ENCODE data around the gene CDCP2. TPM values are rescaled to one million over a fixed set of nuclear protein-coding genes. Genes with fewer than 3 reads are reported as not detected.
A peak's percentile ranks its signal among the peaks of the same experiment; 100 is the strongest.

CDCP2 gene
- total and polyA plus RNA-seq, 3 donors from 2014 or later: 0.06 to 0.24 (median 0.20) TPM

GRCh38 chr1:54126271-54126815 lies 26.5 kb downstream of the CDCP2 start:
- 83 to 88% methylated on average over 3 of the region's 3 CpGs for WGBS, 2 donors
- no peaks in the 10 kb centered on the region for H3K36me3 ChIP-seq (ENCODE audit: low read depth, missing control alignments)
- no peak for DNase-seq
- H3K27me3 ChIP-seq: no peaks in the 10 kb centered on the region
- no peak for TF ChIP-seq POLR2A (IDR thresholded peaks at IDR 0.05)
- TF ChIP-seq, protein P1, sequence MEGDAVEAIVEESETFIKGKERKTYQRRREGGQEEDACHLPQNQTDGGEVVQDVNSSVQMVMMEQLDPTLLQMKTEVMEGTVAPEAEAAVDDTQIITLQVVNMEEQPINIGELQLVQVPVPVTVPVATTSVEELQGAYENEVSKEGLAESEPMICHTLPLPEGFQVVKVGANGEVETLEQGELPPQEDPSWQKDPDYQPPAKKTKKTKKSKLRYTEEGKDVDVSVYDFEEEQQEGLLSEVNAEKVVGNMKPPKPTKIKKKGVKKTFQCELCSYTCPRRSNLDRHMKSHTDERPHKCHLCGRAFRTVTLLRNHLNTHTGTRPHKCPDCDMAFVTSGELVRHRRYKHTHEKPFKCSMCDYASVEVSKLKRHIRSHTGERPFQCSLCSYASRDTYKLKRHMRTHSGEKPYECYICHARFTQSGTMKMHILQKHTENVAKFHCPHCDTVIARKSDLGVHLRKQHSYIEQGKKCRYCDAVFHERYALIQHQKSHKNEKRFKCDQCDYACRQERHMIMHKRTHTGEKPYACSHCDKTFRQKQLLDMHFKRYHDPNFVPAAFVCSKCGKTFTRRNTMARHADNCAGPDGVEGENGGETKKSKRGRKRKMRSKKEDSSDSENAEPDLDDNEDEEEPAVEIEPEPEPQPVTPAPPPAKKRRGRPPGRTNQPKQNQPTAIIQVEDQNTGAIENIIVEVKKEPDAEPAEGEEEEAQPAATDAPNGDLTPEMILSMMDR (IDR thresholded peaks at IDR 0.05): no peak
- no peak overlapping the region for H3K4me3 ChIP-seq
- H3K9me3 ChIP-seq: no peaks in the 10 kb centered on the region
- peaks cover 8% of the 10 kb centered on the region for H3K4me1 ChIP-seq
- intact Hi-C loops (cut with DNase I; ENCODE audit: low total_unique reads): loop anchor here (10.0 kb wide), 2 partner anchors 278 to 358 kb away; partner anchors contain the start of gene SSBP3
- H3K27ac ChIP-seq: no peak overlapping the region

DNA sequence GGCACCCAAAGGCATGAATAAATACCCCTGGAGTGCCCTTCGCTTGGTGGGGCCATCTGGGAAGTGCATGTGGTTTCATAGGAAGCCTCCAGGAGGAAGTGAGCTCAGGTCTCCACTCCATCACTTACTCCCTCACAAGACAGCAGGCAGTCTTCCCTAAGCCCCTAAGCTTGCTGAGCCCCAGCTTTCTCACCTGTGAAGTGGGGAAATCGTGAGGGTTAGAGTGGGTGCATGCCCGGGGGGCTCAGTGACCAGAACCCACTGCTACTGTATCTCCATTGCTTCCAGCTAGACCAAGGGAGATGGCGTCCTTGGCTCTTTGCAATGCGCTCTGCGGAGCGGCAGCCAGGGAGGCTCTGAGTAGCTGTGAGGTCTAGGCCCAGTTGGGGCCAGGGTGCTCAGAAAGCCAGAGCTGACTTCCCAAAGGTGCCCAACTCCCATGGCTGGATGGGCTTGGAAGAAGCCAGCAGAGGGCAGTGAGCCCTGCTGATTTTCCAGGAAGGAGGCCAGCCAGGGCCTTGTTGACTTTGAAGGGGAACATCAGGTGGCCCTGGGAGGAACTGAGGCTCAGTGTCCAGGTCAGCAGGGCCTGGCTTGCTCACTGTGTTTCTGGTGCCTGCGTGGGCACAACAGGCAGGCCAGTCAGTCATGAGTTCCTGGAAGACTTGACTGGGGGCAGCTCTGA lies 27.3 kb downstream of the CDCP2 start:
- Histone ChIP-seq H3K4me3 (no peak overlapping the region), H3K4me1 (peaks cover 12% of the 10 kb centered on the region), H3K27me3 (no peaks in the 10 kb centered on the region), H3K36me3 (ENCODE audit: low read depth, missing control alignments) (no peaks in the 10 kb centered on the region), H3K9me3 (no peaks in the 10 kb centered on the region), H3K27ac (no peak overlapping the region)
- peak; percentile 57 for DNase-seq
- no peak for TF ChIP-seq POLR2A (IDR thresholded peaks at IDR 0.05)
- TF ChIP-seq, protein P1 (IDR thresholded peaks at IDR 0.05): peak in 1 of 3 experiments; percentile 2
- WGBS, 2 donors: 61 to 85% methylated on average over 3 to 8 of the region's 8 CpGs
- intact Hi-C loops (cut with DNase I; ENCODE audit: low total_unique reads): loop anchor here (10.0 kb wide), 2 partner anchors 279 to 359 kb away; partner anchors contain the start of gene SSBP3

DNA sequence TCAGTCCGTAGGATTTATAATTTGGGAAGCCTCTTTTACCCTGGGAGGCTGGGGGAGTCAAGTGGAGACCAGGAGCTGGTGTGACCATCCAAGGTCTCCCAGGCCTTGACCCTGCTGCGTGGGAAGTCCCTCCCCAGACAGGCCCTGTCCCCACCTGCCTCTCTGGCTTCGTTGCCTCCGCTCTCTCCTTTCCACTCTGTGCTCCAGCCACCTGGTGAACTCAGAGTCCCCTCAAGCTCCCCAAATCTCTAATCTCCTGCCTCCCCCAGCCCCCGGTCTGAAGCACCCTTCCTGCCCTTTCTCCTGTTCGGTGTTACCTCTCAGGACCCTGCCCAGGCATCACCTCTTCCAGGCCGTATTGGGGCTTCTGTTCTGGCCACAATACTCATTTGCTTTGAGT lies 27.9 kb downstream of the CDCP2 start:
- peaks cover 12% of the 10 kb centered on the region for H3K4me1 ChIP-seq
- no peaks in the 10 kb centered on the region for H3K36me3 ChIP-seq (ENCODE audit: low read depth, missing control alignments)
- no peak overlapping the region for H3K4me3 ChIP-seq
- H3K27ac ChIP-seq: no peak overlapping the region
- no peak for DNase-seq
- WGBS, 2 donors: 76 to 81% methylated on average over 7 of the region's 7 CpGs
- intact Hi-C loops (cut with DNase I; ENCODE audit: low total_unique reads): loop anchor here (10.0 kb wide), 2 partner anchors 280 to 360 kb away; partner anchors contain the start of gene SSBP3
- no peaks in the 10 kb centered on the region for H3K27me3 ChIP-seq
- H3K9me3 ChIP-seq: no peaks in the 10 kb centered on the region
- TF ChIP-seq POLR2A (IDR thresholded peaks at IDR 0.05): no peak
- TF ChIP-seq, protein P1 (IDR thresholded peaks at IDR 0.05): no peak

GRCh38 chr1:54124472-54124871 lies 28.3 kb downstream of the CDCP2 start:
- intact Hi-C loops (cut with DNase I; ENCODE audit: low total_unique reads): loop anchor here (10.0 kb wide), 2 partner anchors 280 to 360 kb away; partner anchors contain the start of gene SSBP3
- H3K36me3 ChIP-seq (ENCODE audit: low read depth, missing control alignments): no peaks in the 10 kb centered on the region
- H3K9me3 ChIP-seq: no peaks in the 10 kb centered on the region
- peaks cover 12% of the 10 kb centered on the region for H3K4me1 ChIP-seq
- H3K27me3 ChIP-seq: no peaks in the 10 kb centered on the region
- H3K27ac ChIP-seq: no peak overlapping the region
- 66 to 67% methylated on average over 8 to 9 of the region's 9 CpGs for WGBS, 2 donors
- no peak for DNase-seq
- TF ChIP-seq, protein P1 (IDR thresholded peaks at IDR 0.05): no peak
- no peak for TF ChIP-seq POLR2A (IDR thresholded peaks at IDR 0.05)
- H3K4me3 ChIP-seq: no peak overlapping the region
